Osteocyte (in vitro differentiated cells): ENCODE measurements around the gene VPS33B. TPM values are rescaled to one million over a fixed set of nuclear protein-coding genes. Genes with fewer than 3 reads are reported as not detected.

Experiments
- DNase-seq: peaks from one replicate; pipeline ENCODE4 v3.0.0; 2021; ENCODE audit warnings: mixed read lengths; ENCODE audit not compliant: unreplicated experiment; ENCODE audit errors: extremely low spot score
- H3K27ac Mint-ChIP-seq: one replicate; pipeline ENCODE4 v1.8.0; 2021; ENCODE audit warnings: mild to moderate bottlenecking, mixed read lengths; ENCODE audit not compliant: unreplicated experiment
- H3K27me3 Mint-ChIP-seq: one replicate; pipeline ENCODE4 v1.8.0; 2021; ENCODE audit warnings: mixed read lengths; ENCODE audit not compliant: unreplicated experiment
- H3K36me3 Mint-ChIP-seq: one replicate; pipeline ENCODE4 v1.8.0; 2021; ENCODE audit warnings: mixed read lengths; ENCODE audit not compliant: unreplicated experiment
- H3K4me1 Mint-ChIP-seq: one replicate; pipeline ENCODE4 v1.8.0; 2021; ENCODE audit warnings: mixed read lengths; ENCODE audit not compliant: unreplicated experiment
- H3K4me3 Mint-ChIP-seq: one replicate; pipeline ENCODE4 v1.8.0; 2021; ENCODE audit warnings: mild to moderate bottlenecking, moderate library complexity, mixed read lengths; ENCODE audit not compliant: unreplicated experiment
- H3K9me3 Mint-ChIP-seq: one replicate; pipeline ENCODE4 v1.8.0; 2021; ENCODE audit warnings: mixed read lengths; ENCODE audit not compliant: unreplicated experiment
- total RNA-seq: library from RNA; stranded (reverse); gene quantifications from 2 replicates; pipeline ENCODE4 v1.2.1, GENCODE V29; 2021
- TF ChIP-seq, protein P1 (sequence below): fragments of 200-600 bp; sonication (generic); IDR thresholded peaks from 2 replicates; pipeline ENCODE4 v1.5.0; 2021; ENCODE audit warnings: antibody characterized with exemption, mild to moderate bottlenecking, moderate library complexity

The VPS33B gene
- total RNA-seq, 1 donor from 2014 or later, result 13.7 TPM

DNA sequence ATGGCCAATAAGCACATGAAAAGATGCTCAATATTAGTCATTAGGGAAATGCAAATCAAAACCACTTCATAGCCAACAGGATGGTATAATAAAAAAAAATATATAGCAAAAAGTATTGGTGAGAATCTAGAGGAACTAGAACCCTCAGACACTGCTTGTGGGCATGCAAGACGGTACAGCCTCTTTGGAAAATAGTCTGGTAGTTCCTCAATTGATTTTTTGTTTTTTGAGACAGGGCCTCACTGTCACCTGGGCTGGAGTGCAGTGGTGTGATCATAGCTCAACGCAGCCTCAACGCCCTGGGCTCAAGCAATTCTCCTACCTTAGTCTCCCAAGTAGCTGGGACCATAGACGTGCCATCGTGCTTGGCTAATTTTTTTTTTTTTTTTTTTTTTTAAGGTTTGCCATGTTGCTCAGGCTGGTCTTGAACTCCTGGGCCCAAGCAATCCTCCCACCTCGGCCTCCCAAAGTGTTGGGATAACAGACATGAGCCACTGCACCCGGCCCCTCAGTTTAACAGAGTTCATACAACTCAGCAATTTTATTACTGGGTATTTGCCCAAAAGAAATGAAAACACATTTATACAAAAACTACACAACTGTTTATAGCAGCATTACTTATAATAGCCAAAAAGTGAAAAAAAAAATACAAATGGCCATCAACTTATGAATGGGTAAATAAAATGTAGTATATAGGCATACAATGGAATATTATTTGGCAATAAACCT lies 33.2 kb downstream of the VPS33B start:
- Mint-ChIP-seq H3K4me3 (no peak overlapping the region), H3K27me3 (no peaks in the 10 kb centered on the region), H3K4me1 (peaks cover 42% of the 10 kb centered on the region), H3K36me3 (peaks cover under 1% of the 10 kb centered on the region), H3K27ac (peak overlapping the region; percentile 80), H3K9me3 (no peaks in the 10 kb centered on the region)
- DNase-seq, result no peak
- TF ChIP-seq, protein P1, sequence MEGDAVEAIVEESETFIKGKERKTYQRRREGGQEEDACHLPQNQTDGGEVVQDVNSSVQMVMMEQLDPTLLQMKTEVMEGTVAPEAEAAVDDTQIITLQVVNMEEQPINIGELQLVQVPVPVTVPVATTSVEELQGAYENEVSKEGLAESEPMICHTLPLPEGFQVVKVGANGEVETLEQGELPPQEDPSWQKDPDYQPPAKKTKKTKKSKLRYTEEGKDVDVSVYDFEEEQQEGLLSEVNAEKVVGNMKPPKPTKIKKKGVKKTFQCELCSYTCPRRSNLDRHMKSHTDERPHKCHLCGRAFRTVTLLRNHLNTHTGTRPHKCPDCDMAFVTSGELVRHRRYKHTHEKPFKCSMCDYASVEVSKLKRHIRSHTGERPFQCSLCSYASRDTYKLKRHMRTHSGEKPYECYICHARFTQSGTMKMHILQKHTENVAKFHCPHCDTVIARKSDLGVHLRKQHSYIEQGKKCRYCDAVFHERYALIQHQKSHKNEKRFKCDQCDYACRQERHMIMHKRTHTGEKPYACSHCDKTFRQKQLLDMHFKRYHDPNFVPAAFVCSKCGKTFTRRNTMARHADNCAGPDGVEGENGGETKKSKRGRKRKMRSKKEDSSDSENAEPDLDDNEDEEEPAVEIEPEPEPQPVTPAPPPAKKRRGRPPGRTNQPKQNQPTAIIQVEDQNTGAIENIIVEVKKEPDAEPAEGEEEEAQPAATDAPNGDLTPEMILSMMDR, result no peak

DNA sequence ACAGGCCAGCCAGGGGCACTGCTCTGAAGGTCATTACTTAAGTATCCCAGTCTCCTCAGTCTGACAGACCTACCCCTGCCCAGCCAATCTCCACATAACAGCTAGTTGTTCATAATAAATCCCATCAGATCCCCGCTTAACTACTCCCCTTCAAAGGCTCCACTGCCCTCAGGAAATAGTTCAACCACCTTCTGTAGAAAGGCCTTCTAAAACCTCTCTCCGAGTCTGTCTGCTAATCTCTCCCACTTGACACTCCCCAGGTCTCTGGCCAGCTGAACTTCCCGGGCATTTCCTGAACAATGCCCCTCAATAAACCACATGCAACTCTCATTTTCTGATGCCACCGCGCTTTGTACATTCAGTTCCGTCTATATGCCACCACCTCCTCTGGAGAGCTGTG lies 34.1 kb downstream of the VPS33B start:
- H3K4me3 Mint-ChIP-seq, result peak overlapping the region; percentile 11
- no peak for DNase-seq
- no peaks in the 10 kb centered on the region for H3K36me3 Mint-ChIP-seq
- no peaks in the 10 kb centered on the region for H3K27me3 Mint-ChIP-seq
- H3K27ac Mint-ChIP-seq, result peak overlapping the region; percentile 80
- no peaks in the 10 kb centered on the region for H3K9me3 Mint-ChIP-seq
- peaks cover 38% of the 10 kb centered on the region for H3K4me1 Mint-ChIP-seq
- TF ChIP-seq, protein P1, result no peak

DNA sequence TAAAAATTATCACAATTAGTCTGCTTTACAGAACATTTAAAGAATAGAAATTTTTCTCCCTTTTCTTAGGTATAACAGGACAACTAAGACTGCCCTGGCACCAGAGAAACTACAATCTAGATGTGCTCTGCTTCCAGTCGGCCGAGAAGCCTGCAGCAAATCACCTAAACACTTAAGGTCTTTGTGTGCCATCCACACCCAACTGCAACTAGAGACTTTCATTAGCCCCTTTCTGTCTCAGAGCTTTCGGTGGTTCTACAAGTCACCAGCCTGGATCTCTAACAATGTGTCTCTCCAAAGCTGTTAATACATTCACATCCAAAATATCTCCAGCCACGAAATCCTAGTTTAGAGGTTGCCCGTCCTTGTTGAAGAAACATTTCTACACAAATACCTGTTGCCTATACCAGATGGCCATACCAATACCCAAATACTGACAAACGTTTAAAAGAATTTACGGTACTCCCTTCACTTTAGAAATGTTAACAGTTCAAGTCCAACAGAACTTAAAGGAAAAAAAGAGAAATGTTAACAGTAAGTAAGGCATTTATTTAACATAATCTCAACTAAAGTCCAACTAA lies 34.7 kb downstream of the VPS33B start:
- Mint-ChIP-seq H3K9me3 (no peaks in the 10 kb centered on the region), H3K27ac (peak overlapping the region; percentile 80), H3K4me3 (peak overlapping the region; percentile 33), H3K4me1 (peaks cover 32% of the 10 kb centered on the region), H3K36me3 (no peaks in the 10 kb centered on the region), H3K27me3 (no peaks in the 10 kb centered on the region)
- TF ChIP-seq, protein P1, result no peak
- no peak for DNase-seq

GRCh38 chr15:90986790-90987507 lies 35.4 kb downstream of the VPS33B start:
- Mint-ChIP-seq H3K27me3 (no peaks in the 10 kb centered on the region), H3K27ac (peak overlapping the region; percentile 52)

More at GRCh38 chr15:90986790-90987507, 35.4 kb downstream of the VPS33B start:
- TF ChIP-seq, protein P1, result no peak
- no peak for DNase-seq
- no peaks in the 10 kb centered on the region for H3K36me3 Mint-ChIP-seq
- peaks cover 27% of the 10 kb centered on the region for H3K4me1 Mint-ChIP-seq
- no peaks in the 10 kb centered on the region for H3K9me3 Mint-ChIP-seq
- H3K4me3 Mint-ChIP-seq, result no peak overlapping the region
